Stimulated activated naive B cell treated with anti-CD40 and anti-IgM and Interleukin-4, amounts not matched to agents 10 μg/mL and 1 μg/mL and 100 μg/mL, for 72 hours (primary cell): ENCODE measurements around the gene SFSWAP.

ENCODE experiments used
- ATAC-seq, 2 donors: fragments of 150-1000 bp; cut with Tn5 transposase; replicated peaks; 2 replicates each; pipeline ENCODE4 v1.10.0; 2021; ENCODE audit warnings: moderate library complexity in 1 of 2
- DNase-seq: peaks from one replicate; pipeline ENCODE4 v3.0.0; 2021
- H3K27ac Mint-ChIP-seq: one replicate; pipeline ENCODE4 v1.8.0; 2022; ENCODE audit warnings: mild to moderate bottlenecking, mixed read lengths
- H3K27me3 Mint-ChIP-seq, 2 donors: one replicate each; pipeline ENCODE4 v1.8.0; 2022; ENCODE audit warnings: mixed read lengths in 2 of 2
- H3K36me3 Mint-ChIP-seq, 2 donors: one replicate each; pipeline ENCODE4 v1.8.0; 2022; ENCODE audit warnings: mixed read lengths in 2 of 2, mild to moderate bottlenecking in 1 of 2
- H3K4me1 Mint-ChIP-seq, 2 donors: one replicate each; pipeline ENCODE4 v1.8.0; 2022; ENCODE audit warnings: mixed read lengths in 2 of 2, mild to moderate bottlenecking in 1 of 2
- H3K4me3 Mint-ChIP-seq, 2 donors: one replicate each; pipeline ENCODE4 v1.8.0; 2022; ENCODE audit warnings: mild to moderate bottlenecking in 2 of 2, mixed read lengths in 2 of 2, moderate library complexity in 1 of 2
- H3K9me3 Mint-ChIP-seq, 2 donors: one replicate each; pipeline ENCODE4 v1.8.0; 2022; ENCODE audit warnings: mixed read lengths in 2 of 2, mild to moderate bottlenecking in 1 of 2

The SFSWAP gene

GRCh38 chr12:131758016-131758739, 47.3 kb downstream of the SFSWAP start:
- Mint-ChIP-seq H3K4me1 (peaks cover 5 to 6% of the 10 kb centered on the region in 2 donors), H3K9me3 (no peaks in the 10 kb centered on the region), H3K27me3 (no peaks in the 10 kb centered on the region), H3K4me3 (no peak overlapping the region), H3K27ac (no peak overlapping the region), H3K36me3 (peaks cover 56 to 61% of the 10 kb centered on the region in 2 donors)
- ATAC-seq = no peak
- DNase-seq = no peak

DNA sequence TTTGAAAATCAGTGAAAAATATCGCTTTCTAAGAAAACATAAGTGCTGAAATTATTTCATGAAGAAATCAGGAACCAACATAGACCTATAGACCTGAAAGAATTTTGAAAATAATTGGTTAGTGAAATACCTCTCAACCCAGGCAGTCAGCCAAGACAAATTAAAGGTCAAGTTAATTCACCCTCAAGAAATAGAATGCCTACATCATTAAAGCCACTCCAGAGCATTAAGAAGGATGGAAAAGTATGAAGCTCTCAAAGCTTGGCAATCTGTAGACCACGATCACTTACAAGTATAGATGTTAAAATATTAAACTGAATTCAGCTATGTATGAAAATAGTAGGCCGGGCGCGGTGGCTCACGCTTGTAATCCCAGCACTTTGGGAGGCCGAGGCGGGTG, 48.3 kb downstream of the SFSWAP start:
- H3K4me3 Mint-ChIP-seq = no peak overlapping the region
- no peaks in the 10 kb centered on the region for H3K9me3 Mint-ChIP-seq
- peaks cover 49 to 53% of the 10 kb centered on the region in 2 donors for H3K36me3 Mint-ChIP-seq
- ATAC-seq (no peak), DNase-seq (no peak)
- no peak overlapping the region for H3K27ac Mint-ChIP-seq
- H3K27me3 Mint-ChIP-seq = no peaks in the 10 kb centered on the region
- H3K4me1 Mint-ChIP-seq = peaks cover 5 to 6% of the 10 kb centered on the region in 2 donors

DNA sequence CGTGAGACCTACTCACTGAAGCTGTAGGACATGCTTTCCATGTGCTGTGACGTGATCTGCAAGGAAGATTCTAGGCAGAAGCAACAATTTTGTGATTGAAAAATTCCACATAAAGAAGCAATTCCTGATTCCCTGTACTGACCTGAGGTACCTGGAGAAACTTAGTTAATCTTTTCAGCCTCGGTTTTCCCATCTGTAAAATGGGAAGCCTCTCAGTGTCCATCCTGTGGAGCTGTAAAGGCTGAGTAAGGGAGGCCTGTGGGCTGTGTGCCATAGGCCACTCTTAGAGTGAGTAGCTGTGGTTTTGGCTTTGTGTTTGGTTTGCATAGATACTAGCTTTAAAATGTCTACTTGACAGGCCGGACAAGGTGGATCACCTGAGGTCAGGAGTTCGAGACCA, 50.7 kb downstream of the SFSWAP start:
- Mint-ChIP-seq H3K27me3 (no peaks in the 10 kb centered on the region), H3K27ac (no peak overlapping the region), H3K4me3 (no peak overlapping the region), H3K36me3 (peaks cover 54 to 56% of the 10 kb centered on the region in 2 donors), H3K4me1 (peaks cover 12 to 17% of the 10 kb centered on the region in 2 donors), H3K9me3 (no peaks in the 10 kb centered on the region)
- ATAC-seq (no peak), DNase-seq (no peak)

DNA sequence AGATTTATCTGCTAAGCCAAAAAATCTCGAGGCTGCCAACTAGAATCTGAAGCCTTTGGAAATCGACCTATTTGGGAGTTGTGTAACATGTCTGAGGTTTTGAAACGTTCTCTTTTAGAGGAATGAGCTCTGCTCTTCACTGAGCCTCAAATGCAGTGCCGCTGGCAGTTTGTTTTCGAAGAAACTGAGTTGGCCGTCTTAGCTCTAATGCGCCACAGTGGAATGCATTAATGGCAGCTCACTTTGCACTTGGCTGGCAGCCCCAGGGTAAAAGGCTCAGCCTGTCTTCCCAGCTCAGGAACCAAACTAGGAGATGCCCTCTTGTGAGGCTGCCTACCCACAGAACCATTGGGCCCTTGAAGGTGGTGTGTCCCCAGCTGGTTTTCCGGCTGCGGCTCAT, 53.8 kb downstream of the SFSWAP start:
- DNase-seq (no peak), ATAC-seq (no peak)
- Mint-ChIP-seq H3K9me3 (no peaks in the 10 kb centered on the region), H3K27me3 (no peaks in the 10 kb centered on the region), H3K36me3 (peaks cover 52 to 58% of the 10 kb centered on the region in 2 donors), H3K4me1 (peaks cover 17 to 27% of the 10 kb centered on the region in 2 donors), H3K27ac (no peak overlapping the region), H3K4me3 (no peak overlapping the region)

GRCh38 chr12:131765961-131766360, 55.1 kb downstream of the SFSWAP start:
- Mint-ChIP-seq H3K27ac (no peak overlapping the region), H3K36me3 (peaks cover 50 to 62% of the 10 kb centered on the region in 2 donors), H3K9me3 (no peaks in the 10 kb centered on the region), H3K4me1 (peaks cover 26 to 39% of the 10 kb centered on the region in 2 donors), H3K27me3 (no peaks in the 10 kb centered on the region), H3K4me3 (peak overlapping the region in 1 of 2 donors; percentile 34)
- ATAC-seq (no peak), DNase-seq (no peak)

- peak; percentile 38 for DNase-seq
- Mint-ChIP-seq H3K27ac (peak overlapping the region; percentile 91), H3K27me3 (no peaks in the 10 kb centered on the region), H3K9me3 (no peaks in the 10 kb centered on the region), H3K36me3 (peaks cover 50 to 59% of the 10 kb centered on the region in 2 donors), H3K4me1 (peaks cover 30 to 44% of the 10 kb centered on the region in 2 donors), H3K4me3 (peak overlapping the region; percentile 42 to 58)
- peak; percentile 86 to 90 for ATAC-seq
Measured at GRCh38 chr12:131766382-131767107, 55.7 kb downstream of the SFSWAP start.

- H3K9me3 Mint-ChIP-seq = no peaks in the 10 kb centered on the region
- peaks cover 55 to 76% of the 10 kb centered on the region in 2 donors for H3K36me3 Mint-ChIP-seq
- peaks cover 59 to 77% of the 10 kb centered on the region in 2 donors for H3K4me1 Mint-ChIP-seq
- no peak overlapping the region for H3K4me3 Mint-ChIP-seq
- H3K27me3 Mint-ChIP-seq = no peaks in the 10 kb centered on the region
- H3K27ac Mint-ChIP-seq = no peak overlapping the region
- DNase-seq (no peak), ATAC-seq (no peak)
Measured at GRCh38 chr12:131770120-131770519, 59.2 kb downstream of the SFSWAP start.

GRCh38 chr12:131771965-131772364, 61.1 kb downstream of the SFSWAP start:
- H3K27ac Mint-ChIP-seq = peak overlapping the region; percentile 51
- H3K27me3 Mint-ChIP-seq = no peaks in the 10 kb centered on the region
- H3K4me3 Mint-ChIP-seq = no peak overlapping the region
- H3K36me3 Mint-ChIP-seq = peaks cover 45 to 72% of the 10 kb centered on the region in 2 donors
- H3K9me3 Mint-ChIP-seq = no peaks in the 10 kb centered on the region
- ATAC-seq (no peak), DNase-seq (no peak)
- H3K4me1 Mint-ChIP-seq = peaks cover 57 to 74% of the 10 kb centered on the region in 2 donors

- Mint-ChIP-seq H3K9me3 (no peaks in the 10 kb centered on the region), H3K36me3 (peaks cover 46 to 67% of the 10 kb centered on the region in 2 donors), H3K4me1 (peaks cover 53 to 79% of the 10 kb centered on the region in 2 donors), H3K4me3 (peak overlapping the region; percentile 81 to 88), H3K27ac (peak overlapping the region; percentile 97), H3K27me3 (no peaks in the 10 kb centered on the region)
- DNase-seq (peak; percentile 54), ATAC-seq (peak; percentile 84 to 86)
Measured at GRCh38 chr12:131773582-131774221, 62.8 kb downstream of the SFSWAP start.

GRCh38 chr12:131774576-131775391, 63.9 kb downstream of the SFSWAP start:
- DNase-seq (no peak), ATAC-seq (no peak)
- peak overlapping the region in 1 of 2 donors; percentile 88 for H3K4me3 Mint-ChIP-seq
- H3K27ac Mint-ChIP-seq = peak overlapping the region; percentile 38
- no peaks in the 10 kb centered on the region for H3K9me3 Mint-ChIP-seq
- H3K27me3 Mint-ChIP-seq = no peaks in the 10 kb centered on the region
- H3K36me3 Mint-ChIP-seq = peaks cover 44 to 66% of the 10 kb centered on the region in 2 donors
- peaks cover 54 to 71% of the 10 kb centered on the region in 2 donors for H3K4me1 Mint-ChIP-seq

DNA sequence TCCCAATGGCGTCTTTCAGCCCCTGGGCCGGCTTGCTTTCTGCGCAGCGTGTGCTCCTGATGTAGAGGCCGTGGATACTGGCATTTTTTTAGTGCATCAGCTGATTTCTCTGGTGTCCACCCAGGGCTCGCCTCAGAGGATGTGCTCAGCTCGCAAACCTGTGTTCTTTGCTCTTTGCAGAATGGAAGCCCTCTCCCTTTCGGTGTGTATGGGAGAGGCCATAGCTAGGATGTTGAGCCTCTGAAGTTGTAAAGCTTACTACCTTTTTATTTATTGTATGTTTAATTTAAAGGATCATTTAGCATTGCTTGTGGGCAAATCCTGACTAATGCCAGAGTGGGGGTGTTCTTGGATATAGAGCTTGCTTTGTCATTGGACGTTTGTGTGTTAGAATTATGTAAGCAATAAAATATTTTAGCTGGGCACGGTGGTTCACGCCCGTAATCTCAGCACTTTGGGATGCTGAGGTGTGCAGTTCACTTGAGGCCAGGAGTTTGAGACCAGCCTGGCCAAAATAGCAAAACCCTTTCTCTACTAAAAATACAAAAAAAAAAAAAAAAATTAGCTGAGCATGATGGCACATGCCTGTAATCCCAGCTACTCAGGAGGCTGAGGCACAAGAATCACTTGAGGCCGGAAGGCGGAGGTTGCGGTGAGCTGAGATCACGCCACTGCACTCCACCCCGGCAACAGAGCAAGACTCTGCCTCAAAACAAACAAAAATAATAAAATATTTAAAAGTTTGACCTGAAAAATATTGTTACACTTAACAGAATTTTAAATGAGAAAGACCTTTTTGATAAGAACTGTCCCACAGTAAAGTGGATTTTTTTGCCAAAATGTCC, 64.7 kb downstream of the SFSWAP start:
- peak overlapping the region; percentile 93 for H3K27ac Mint-ChIP-seq

DNA sequence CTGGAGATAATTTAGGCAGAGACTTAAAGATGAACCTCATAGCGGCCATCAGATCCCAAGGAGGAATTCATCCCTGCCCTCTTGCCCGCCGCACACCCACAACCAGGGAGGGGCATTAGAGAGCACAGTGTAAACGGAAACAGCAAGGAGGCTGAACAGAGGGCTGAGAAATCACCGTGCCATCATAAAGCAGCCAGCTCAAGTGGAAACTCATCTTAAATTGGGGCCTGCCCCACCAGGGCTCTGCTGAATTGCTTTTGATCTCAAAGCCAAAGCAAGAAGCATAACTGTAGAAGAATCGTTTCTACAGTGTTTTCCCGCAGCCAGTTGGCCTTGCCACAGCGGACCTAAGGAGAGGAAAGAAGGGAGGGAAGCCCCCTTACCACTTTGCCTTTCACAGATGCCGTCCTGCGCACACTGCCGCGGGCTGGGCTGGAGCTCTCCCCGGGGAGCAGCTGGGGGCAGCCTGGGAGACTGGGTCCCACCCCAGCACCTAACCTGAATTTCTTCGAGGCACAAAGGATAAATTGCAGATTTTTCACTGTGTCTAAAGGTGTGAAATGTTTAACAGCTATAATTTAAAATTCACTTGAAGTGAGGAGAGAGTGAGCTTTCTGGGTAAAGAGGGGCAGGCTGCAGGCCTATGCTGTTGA, 65.5 kb downstream of the SFSWAP start:
- peaks cover 39 to 59% of the 10 kb centered on the region in 2 donors for H3K36me3 Mint-ChIP-seq
- peak; percentile 81 for ATAC-seq
- H3K4me3 Mint-ChIP-seq = peak overlapping the region; percentile 63 to 76
- no peaks in the 10 kb centered on the region for H3K27me3 Mint-ChIP-seq
- DNase-seq = peak; percentile 58
- no peaks in the 10 kb centered on the region for H3K9me3 Mint-ChIP-seq
- H3K27ac Mint-ChIP-seq = peak overlapping the region; percentile 93
- H3K4me1 Mint-ChIP-seq = peaks cover 42 to 56% of the 10 kb centered on the region in 2 donors

More for the DNA sequence above, 64.7 kb downstream of the SFSWAP start:
- Mint-ChIP-seq H3K36me3 (peaks cover 46 to 66% of the 10 kb centered on the region in 2 donors), H3K27me3 (no peaks in the 10 kb centered on the region), H3K4me3 (peak overlapping the region; percentile 63 to 76), H3K9me3 (no peaks in the 10 kb centered on the region), H3K4me1 (peaks cover 50 to 63% of the 10 kb centered on the region in 2 donors)
- DNase-seq = no peak
- no peak for ATAC-seq
